Dedifferentiated amniotic fluid mesenchymal stem cell (primary cell): Measurements from ENCODE around the gene AEBP2.

Source experiments
- DNase-seq: peaks from one replicate; pipeline ENCODE4 v3.0.0-alpha.2; 2016; ENCODE audit errors: extremely low spot score

The AEBP2 gene

GRCh38 chr12:19553175-19553574 lies 113.9 kb downstream of the AEBP2 start:
- DNase-seq: no peak

- DNase-seq: no peak
Observed at GRCh38 chr12:19561411-19561961, 122.2 kb downstream of the AEBP2 start.
